Loucy (cell line): ENCODE data around the gene MRTFA.

Source experiments
- H2AFZ ChIP-seq: fragments of 200-600 bp; sonication (generic); 2 replicates; pipeline ENCODE4 v1.6.0; 2016; ENCODE audit warnings: antibody characterized with exemption, mild to moderate bottlenecking, low read length, moderate library complexity
- H3F3A ChIP-seq: fragments of 200-600 bp; 2 replicates; pipeline ENCODE4 v1.6.0; 2016; ENCODE audit warnings: antibody characterized with exemption, low read depth, mild to moderate bottlenecking
- H3K27me3 ChIP-seq: fragments of 200-600 bp; sonication (generic); 2 replicates; pipeline ENCODE4 v1.6.1; 2014; ENCODE audit warnings: low read length, mild to moderate bottlenecking; ENCODE audit not compliant: insufficient read depth, poor library complexity, severe bottlenecking
- H3K36me3 ChIP-seq: fragments of 200-600 bp; sonication (generic); 2 replicates; pipeline ENCODE4 v1.6.1; 2016; ENCODE audit warnings: low read length; ENCODE audit not compliant: insufficient read depth
- H3K4me1 ChIP-seq: fragments of 200-600 bp; sonication (generic); 2 replicates; pipeline ENCODE4 v1.5.1; 2014; ENCODE audit warnings: low read length, mild to moderate bottlenecking; ENCODE audit not compliant: insufficient read depth, poor library complexity, severe bottlenecking
- H3K4me2 ChIP-seq: fragments of 200-600 bp; sonication (generic); 2 replicates; pipeline ENCODE4 v1.6.0; 2014; ENCODE audit warnings: antibody characterized with exemption, low read length, low read depth, mild to moderate bottlenecking; ENCODE audit not compliant: poor library complexity, severe bottlenecking
- H3K4me3 ChIP-seq: fragments of 200-600 bp; sonication (generic); 2 replicates; pipeline ENCODE4 v1.5.1; 2014; ENCODE audit warnings: low read length, mild to moderate bottlenecking, mixed read lengths; ENCODE audit not compliant: poor library complexity, severe bottlenecking
- H3K79me2 ChIP-seq: fragments of 200-600 bp; sonication (generic); 2 replicates; pipeline ENCODE4 v1.6.1; 2014; ENCODE audit warnings: low read length; ENCODE audit not compliant: insufficient read depth
- H3K9ac ChIP-seq: fragments of 200-600 bp; sonication (generic); 2 replicates; pipeline ENCODE4 v1.6.0; 2014; ENCODE audit warnings: mild to moderate bottlenecking, low read depth, low read length, moderate library complexity; ENCODE audit not compliant: poor library complexity, severe bottlenecking
- H3K9me2 ChIP-seq: fragments of 200-600 bp; sonication (generic); replicated peaks from 2 replicates; pipeline ENCODE4 v1.6.1; 2016; ENCODE audit warnings: low read depth, low read length, mixed read lengths
- H3K9me3 ChIP-seq: fragments of 200-600 bp; sonication (generic); 2 replicates; pipeline ENCODE4 v1.6.1; 2014; ENCODE audit warnings: mild to moderate bottlenecking, antibody characterized with exemption, low read length, low read depth; ENCODE audit not compliant: insufficient read depth
- H4K20me1 ChIP-seq: fragments of 200-600 bp; sonication (generic); 2 replicates; pipeline ENCODE4 v1.6.0; 2014; ENCODE audit warnings: antibody characterized with exemption, low read length, mild to moderate bottlenecking; ENCODE audit not compliant: insufficient read depth, poor library complexity, severe bottlenecking
- EZH2phosphoT487 ChIP-seq: fragments of 200-600 bp; IDR thresholded peaks from 2 replicates; pipeline ENCODE4 v1.6.1; 2018; ENCODE audit warnings: antibody characterized with exemption, mild to moderate bottlenecking, moderate library complexity, borderline replicate concordance
- TF ChIP-seq, protein P1 (sequence below): fragments of 200-600 bp; sonication (generic); conservative IDR thresholded peaks from 2 replicates; pipeline ENCODE4 v1.5.1; 2014; ENCODE audit warnings: mild to moderate bottlenecking, antibody characterized with exemption, low read length

MRTFA gene

DNA sequence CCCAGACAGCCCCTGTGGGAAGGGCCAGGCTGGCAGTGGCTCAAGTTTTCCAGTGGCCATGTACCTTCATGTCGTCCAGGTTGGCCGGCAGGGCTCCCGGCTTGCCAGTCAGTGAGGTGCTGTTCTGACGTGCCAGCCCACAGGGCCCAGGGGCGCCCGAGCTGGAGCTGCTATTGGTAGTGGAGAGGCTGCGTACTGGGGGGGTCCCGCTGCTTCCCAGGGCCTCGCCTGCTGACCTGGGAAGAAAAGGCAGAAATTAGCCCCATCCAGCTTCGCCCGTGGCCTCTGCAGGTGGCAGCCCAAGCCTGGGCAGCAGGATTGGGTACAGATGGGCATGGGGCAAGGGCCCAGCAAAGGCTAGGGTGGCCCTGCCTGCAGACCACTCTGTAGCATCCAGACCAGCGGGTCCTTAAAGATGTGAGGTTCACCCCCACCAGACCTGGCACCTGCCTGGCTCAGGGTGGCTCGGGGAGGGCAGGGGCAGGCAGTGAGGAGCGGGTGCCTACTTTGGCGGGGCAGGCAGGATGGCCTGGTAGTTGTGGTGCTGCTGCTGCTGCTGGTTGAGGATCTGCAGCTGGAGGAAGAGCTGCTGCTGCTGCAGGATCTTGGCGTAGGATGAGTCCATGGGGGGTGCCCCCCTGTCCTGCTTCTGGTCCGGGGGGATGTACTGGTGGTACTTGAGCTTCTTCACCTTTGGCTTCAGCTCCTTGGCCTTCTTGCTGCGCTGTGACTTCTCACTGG is 216.0 kb downstream of the MRTFA start:
- no peak overlapping the region for H3K4me2 ChIP-seq
- no peaks in the 10 kb centered on the region for H3K9me3 ChIP-seq
- H3K79me2 ChIP-seq = no peaks in the 10 kb centered on the region
- H2AFZ ChIP-seq = no peak overlapping the region
- H3K4me1 ChIP-seq = peaks cover 7% of the 10 kb centered on the region
- no peaks in the 10 kb centered on the region for H3F3A ChIP-seq
- TF ChIP-seq, protein P1, sequence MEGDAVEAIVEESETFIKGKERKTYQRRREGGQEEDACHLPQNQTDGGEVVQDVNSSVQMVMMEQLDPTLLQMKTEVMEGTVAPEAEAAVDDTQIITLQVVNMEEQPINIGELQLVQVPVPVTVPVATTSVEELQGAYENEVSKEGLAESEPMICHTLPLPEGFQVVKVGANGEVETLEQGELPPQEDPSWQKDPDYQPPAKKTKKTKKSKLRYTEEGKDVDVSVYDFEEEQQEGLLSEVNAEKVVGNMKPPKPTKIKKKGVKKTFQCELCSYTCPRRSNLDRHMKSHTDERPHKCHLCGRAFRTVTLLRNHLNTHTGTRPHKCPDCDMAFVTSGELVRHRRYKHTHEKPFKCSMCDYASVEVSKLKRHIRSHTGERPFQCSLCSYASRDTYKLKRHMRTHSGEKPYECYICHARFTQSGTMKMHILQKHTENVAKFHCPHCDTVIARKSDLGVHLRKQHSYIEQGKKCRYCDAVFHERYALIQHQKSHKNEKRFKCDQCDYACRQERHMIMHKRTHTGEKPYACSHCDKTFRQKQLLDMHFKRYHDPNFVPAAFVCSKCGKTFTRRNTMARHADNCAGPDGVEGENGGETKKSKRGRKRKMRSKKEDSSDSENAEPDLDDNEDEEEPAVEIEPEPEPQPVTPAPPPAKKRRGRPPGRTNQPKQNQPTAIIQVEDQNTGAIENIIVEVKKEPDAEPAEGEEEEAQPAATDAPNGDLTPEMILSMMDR = no peak
- no peak for TF ChIP-seq EZH2phosphoT487
- H3K27me3 ChIP-seq = no peaks in the 10 kb centered on the region
- peaks cover 88% of the 10 kb centered on the region; the same call in 1 of the 2 replicates for H3K36me3 ChIP-seq
- no peaks in the 10 kb centered on the region for H4K20me1 ChIP-seq
- no peaks in the 10 kb centered on the region for H3K9me2 ChIP-seq
- no peak overlapping the region for H3K9ac ChIP-seq
- no peak overlapping the region for H3K4me3 ChIP-seq

DNA sequence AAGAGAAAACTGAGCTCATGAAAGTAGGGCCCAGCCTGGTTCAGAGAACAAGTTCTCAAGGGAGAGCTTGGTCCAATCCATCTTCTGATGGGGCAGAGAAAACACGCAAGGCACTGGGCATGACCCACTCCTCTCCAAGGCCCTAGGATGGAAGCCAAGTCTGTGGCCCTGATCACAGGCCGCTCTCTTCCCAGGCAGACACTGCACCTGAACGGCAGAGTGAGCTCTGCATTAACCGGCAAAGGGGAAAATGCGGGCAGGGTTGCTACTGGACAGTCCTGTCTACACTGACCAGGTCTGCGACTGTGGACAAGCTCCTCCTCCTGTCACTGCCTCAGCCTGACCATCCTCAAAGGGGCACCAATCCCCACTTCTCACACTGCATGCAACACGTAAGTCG is 216.8 kb downstream of the MRTFA start:
- no peaks in the 10 kb centered on the region for H3F3A ChIP-seq
- H3K4me1 ChIP-seq = peaks cover 9% of the 10 kb centered on the region
- H2AFZ ChIP-seq = no peak overlapping the region
- H3K79me2 ChIP-seq = no peaks in the 10 kb centered on the region
- no peak overlapping the region for H3K4me3 ChIP-seq
- no peaks in the 10 kb centered on the region for H4K20me1 ChIP-seq
- no peak overlapping the region for H3K9ac ChIP-seq
- TF ChIP-seq, protein P1 = no peak
- TF ChIP-seq EZH2phosphoT487 = no peak
- H3K9me2 ChIP-seq = no peaks in the 10 kb centered on the region
- no peak overlapping the region for H3K4me2 ChIP-seq
- peaks cover 83% of the 10 kb centered on the region; the same call in 1 of the 2 replicates for H3K36me3 ChIP-seq
- H3K27me3 ChIP-seq = no peaks in the 10 kb centered on the region
- no peaks in the 10 kb centered on the region for H3K9me3 ChIP-seq

DNA sequence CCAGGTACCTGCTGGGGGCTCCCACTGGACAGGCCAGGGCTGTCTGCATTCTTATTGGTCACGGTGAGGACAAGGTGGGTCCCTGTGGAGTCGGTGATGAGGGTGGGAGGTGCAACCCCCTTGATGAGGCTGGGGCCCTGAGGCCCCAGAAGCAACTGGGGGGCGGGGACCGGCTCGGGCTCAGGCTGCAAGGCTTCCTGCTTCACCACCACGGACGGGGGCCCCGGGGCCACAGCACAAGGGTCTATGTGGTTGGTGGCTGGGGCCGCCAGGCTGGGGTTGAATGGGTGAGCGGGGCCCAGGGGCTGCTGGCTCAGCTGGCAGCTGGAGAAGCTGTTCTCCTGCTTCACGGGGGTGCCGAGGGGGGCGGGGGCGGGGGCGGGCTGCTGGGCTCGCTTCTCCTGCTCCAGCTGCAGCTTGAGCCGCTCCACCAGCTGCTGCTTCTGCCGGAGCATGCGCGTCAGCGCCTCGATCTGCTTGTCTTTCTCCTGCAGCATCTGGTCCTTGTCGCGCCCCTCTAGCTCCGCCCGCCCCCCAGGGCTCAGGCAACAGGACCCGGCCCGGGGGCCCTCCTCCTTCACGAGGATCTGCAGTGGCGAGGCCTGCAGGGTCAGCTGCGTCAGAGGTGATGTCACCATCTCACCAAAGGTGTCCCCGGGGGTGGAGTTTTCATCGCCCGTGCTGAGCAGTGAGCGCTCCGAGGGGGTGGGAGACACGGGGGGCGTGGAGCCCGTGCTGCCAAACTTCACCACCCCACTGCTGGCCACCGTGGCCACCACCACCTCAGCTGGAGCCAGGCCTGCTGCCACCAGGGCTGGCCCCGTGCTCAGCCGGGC is 217.9 kb downstream of the MRTFA start:
- Histone ChIP-seq H3K9ac (no peak overlapping the region), H3F3A (no peaks in the 10 kb centered on the region), H4K20me1 (no peaks in the 10 kb centered on the region), H3K27me3 (no peaks in the 10 kb centered on the region), H3K9me3 (no peaks in the 10 kb centered on the region), H2AFZ (no peak overlapping the region), H3K36me3 (peaks cover 75% of the 10 kb centered on the region; the same call in 1 of the 2 replicates), H3K4me2 (no peak overlapping the region), H3K9me2 (no peaks in the 10 kb centered on the region), H3K4me3 (no peak overlapping the region), H3K4me1 (peaks cover 9% of the 10 kb centered on the region), H3K79me2 (no peaks in the 10 kb centered on the region)
- TF ChIP-seq EZH2phosphoT487 = no peak
- TF ChIP-seq, protein P1 = no peak
